GM19193 (cell line): ENCODE results near the gene SIAH3.

ENCODE experiments used
- POLR2A ChIP-seq: IDR thresholded peaks from 4 replicates; pipeline ENCODE4 v1.6.1; 2011; ENCODE audit not compliant: insufficient read depth, insufficient read length; ENCODE audit errors: extremely low read depth

Gene SIAH3, protein sequence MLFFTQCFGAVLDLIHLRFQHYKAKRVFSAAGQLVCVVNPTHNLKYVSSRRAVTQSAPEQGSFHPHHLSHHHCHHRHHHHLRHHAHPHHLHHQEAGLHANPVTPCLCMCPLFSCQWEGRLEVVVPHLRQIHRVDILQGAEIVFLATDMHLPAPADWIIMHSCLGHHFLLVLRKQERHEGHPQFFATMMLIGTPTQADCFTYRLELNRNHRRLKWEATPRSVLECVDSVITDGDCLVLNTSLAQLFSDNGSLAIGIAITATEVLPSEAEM

DNA sequence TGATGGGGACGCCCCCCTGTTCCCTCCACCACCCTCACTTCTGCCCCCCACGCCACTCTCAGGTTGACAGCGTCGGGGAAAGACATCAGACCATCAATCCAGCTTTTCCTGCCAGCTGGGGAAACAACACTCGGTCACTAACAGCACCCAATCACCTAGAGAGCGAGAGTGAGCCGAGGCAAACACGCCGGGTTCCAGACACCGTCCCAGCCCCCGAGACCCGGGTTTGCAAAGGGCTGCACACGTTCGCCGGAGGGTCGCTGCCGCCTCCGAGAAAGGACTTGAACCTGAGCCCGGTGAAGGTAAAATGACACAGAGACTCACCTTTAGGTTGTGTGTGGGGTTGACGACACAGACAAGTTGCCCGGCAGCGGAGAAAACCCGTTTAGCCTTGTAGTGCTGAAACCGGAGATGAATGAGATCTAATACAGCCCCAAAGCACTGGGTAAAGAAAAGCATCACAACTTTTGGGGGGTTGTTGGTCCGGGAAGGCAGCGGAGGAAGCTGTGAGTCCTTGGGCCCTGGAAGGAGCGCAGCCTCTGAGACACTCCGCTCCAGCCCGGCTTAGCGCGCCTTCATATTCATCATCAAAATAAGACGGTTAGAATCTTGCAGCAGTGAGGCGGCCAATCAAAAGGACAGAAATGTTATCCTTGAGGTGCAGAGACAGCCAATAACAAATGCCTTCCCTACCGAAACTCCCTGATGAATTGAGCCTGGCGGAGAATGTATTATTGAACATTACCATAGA is at the start of gene SIAH3:
SIAH3 (minus strand) TSS at position 583 of the 751 bp plus-strand sequence; CDS start at position 459, 124 bp downstream.
- no peak for TF ChIP-seq POLR2A

DNA sequence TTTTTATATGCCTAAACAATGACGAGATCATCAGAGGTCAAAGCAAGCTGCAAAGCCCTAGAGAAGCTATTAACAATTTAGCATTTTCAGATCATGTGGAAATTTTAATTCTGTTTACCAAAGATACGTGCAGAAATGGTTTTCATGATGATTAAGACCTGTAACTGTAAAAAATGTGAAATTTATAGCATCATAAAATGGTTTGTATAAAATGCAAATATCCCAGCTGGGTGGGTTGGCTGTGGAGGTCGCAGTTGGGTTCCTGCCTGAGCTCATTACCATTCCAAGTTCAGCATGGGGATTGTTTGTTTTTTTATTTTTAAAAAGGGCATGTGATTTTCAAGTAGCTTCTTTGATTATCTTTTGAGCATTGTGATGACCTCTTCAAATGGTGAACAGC is 47.9 kb upstream of the SIAH3 start:
- TF ChIP-seq POLR2A, result no peak

DNA sequence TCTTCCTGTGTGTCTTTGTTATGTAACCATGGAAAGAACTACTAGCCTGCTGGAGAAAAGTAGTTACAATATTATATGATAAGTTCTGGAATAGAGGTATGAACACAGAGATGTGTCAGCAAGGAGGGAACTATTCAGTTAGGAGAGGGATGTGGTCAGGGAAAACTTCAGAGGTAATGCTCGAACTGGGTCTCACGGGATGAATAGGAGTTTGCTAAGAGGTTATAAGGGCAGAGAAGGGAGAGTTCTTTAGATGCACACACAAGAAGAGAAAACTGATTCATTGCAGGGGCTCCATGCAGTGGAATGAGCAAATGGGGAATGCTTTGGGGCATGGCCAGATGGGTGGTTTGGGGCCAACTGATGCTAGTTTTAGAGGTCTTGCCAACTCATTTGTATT is 46.0 kb upstream of the SIAH3 start:
- no peak for TF ChIP-seq POLR2A

DNA sequence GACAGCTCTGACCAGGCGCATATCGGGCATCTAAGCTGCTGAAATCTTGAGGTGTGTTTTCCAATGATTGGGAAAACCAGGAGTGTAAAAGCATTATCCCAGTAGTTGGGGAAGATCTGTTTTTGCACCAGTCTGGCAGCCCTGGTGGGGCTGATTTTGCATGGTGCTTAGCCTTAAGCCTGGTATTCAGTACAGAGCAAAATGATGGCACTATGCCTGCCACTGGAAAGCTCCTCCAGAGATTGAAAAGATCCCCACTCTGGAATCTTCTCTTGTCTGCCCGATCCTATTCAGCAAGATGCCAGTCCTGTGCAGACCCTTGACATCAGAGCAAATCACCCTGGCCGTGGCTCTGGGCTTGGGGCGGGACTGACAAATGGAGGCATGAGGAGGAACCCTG is 44.7 kb upstream of the SIAH3 start:
- no peak for TF ChIP-seq POLR2A

DNA sequence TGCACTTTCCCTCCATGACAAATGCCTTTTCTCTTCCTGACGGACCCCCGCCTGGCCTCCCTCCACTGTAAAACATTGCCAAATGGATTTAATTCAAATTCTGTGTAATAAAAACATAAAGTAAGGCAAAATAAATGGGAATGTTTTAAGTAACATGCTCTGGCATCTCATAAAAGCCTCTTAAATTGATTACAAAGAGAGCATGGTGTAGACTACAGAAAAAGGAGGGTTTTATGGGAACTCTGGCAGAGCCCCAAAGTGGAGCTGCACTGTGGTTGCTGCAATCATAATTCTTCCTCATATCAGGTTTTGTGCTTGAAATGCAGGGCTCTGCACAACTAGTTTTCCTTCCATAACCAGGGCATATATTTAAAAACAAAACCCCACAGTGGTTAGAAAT is 44.3 kb upstream of the SIAH3 start:
- no peak for TF ChIP-seq POLR2A

DNA sequence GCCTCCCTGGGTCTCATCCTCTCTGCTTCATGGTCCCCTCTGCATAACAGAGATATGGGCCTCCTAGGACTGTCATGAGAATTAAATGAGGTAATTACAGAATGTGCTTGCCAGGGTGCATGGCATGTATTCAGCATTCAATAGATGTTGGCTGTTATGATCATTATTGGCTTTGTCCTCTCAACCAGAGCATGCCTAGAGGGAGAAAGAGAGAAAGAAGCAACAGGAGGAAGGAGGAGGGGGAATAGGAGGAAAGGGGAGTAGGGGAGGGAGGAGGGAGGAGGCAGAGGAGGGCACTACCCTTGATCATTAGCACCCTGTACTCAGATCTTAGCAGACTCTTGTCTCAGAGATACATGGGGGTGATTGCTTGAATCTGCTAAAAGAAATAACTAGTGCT is 41.0 kb upstream of the SIAH3 start:
- no peak for TF ChIP-seq POLR2A

DNA sequence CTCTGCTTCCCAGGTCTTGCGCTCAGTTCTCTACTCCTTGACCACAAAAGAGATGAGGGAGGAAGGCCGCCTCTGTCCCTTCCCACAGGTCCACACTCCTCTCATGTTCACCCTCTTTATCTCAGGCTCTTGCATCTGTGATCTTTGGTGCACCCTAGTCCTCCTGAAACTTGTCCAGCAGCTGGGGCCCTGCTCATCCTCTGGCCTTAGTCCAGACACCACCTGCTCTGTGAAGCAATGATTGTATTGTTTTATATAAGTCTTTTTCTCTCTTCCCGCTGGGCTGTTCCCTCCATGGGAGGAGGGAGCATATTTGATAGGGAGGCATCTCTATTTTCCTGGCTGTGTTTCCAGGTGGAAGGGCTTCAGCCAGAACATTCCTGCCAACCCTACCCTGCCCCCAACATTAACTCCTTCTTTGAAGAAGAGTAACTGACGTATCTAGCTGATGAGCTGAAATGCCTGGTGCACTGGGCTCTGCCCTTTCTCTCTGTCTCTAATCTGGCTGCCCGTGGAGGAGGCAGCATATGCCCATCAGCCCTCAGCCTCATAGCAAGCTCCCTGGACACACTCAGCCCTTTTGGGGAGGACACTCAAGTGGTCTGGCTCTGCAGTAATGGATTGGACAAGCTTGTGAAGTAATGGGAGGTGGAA is 38.2 kb upstream of the SIAH3 start:
- TF ChIP-seq POLR2A, result no peak

DNA sequence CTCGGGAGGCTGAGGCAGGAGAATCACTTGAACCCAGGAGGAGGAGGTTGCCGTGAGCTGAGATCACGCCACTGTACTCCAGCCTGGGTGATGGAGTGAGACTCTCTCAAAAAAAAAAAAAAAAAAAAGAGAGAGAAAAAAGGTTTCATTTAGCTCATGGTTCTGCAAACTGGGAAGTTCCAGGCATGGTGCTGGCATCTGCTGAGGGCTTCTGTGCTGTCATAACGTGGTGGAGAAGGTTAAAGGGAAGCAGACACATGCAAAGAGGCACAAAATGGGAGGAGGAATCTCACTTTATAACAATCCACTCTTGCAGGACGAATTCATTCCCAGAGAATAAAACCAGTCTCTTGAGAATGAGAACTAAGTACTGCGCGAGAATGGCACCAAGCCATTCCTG is 34.9 kb upstream of the SIAH3 start:
- TF ChIP-seq POLR2A, result no peak

DNA sequence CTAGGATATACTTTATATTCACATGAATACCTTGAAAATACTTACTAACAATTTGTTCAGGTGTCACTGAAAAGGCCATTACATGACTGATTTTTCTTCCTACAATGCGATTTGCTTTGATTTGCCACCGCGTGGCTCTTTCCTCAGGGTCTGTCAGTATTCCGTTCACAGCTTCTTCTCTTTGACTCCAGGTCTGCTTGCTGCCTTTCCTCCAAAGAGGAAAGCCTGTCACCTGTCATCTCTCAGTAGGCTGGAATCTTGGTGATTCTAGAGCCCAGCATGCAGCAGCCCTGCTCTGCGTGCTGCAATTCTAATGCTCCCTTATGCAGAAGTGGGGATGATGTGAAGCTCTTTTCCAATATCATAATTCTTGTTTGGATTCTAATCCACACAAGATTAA is 33.6 kb upstream of the SIAH3 start:
- no peak for TF ChIP-seq POLR2A

DNA sequence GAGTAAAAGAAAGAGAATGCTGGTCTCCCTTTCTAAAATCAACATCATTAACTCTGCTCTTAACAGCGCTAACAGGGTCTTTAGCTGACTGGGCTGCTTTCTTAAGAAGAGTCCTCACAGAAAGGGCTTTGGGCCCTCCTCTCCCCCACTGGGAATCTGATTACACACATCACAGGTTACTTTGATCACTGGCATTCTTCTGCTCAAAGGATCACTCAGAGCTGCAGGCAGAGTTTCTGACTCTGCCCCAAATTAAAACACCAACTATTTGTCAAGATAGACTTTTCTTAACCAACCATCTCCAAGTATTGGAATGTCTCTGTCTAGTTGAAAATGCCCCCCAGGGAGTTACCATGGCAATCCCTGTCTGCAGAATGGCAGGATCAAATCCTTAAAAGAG is 31.1 kb upstream of the SIAH3 start:
- no peak for TF ChIP-seq POLR2A

DNA sequence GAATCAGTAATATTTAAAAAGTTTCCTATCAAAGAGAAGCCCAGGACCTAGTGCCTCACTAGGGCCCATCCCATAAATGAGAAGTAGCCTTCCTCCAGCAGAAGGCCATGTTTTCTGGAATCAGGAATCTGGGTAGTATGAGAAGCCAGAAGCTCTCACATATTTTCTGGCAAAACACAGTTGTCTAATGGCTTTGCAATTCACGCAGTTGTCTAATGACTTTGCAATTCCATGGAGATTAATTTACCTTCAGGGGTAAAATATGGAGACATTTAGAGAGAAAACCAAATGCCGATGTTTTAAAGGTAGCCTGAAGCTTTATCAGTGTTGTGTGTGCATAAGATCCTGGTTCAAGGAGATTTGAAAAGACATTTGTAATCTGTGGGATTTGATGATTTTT is 29.8 kb upstream of the SIAH3 start:
- no peak for TF ChIP-seq POLR2A

DNA sequence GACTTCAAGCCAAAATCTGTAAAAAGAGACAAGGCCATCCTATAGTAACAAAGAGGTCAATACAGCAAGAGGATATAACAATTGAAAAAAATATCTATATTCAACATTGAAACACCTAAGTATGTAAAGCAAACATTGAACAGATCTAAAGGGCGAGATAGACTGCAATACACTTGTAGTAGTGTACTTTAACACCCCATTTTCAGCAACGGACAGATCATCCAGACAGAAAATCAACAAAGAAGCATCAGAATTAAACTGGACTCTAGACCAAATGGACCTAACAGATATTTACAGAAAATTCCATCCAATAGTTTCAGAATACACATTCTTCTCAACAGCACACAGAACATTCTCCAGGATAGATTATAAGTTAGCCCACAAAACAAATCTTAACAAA is 28.7 kb upstream of the SIAH3 start:
- no peak for TF ChIP-seq POLR2A

DNA sequence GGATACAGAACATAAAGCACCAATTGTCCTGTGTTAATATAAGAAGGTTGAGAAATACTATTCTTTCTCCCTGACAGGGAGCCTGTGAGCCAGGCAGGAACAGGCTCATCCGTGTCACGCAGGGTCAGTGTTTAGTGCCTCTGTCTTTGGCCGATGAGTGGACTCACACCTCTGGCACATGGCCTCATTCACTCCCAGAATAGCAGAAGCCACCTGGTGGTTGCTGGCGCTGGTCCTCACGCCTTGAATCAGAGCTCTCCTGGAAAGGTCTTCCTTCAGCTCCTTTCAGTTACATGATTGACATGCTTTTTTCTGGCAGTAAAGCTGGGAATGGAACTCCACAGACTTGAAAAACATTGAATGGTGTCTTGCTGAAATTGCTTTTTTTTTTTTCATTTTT is 28.1 kb upstream of the SIAH3 start:
- no peak for TF ChIP-seq POLR2A

DNA sequence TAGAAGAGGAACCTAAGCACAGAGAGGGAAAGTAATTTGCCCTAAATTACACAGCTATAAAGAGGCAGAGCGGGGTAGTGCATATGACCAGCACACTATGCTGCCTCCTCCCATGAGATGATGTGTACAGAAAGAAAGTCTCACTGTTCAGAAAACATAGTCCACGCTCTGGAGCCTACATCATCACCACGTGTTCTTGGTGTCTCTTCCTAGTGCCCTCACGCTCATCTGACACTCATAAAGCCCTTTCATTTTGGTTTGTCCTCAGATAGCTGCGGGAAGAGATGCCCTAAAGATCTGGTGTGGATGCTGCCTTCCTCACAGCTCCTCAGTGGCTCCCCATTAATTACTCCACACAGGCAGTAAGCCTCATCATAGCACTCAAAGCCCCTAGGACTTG is 27.4 kb upstream of the SIAH3 start:
- no peak for TF ChIP-seq POLR2A

DNA sequence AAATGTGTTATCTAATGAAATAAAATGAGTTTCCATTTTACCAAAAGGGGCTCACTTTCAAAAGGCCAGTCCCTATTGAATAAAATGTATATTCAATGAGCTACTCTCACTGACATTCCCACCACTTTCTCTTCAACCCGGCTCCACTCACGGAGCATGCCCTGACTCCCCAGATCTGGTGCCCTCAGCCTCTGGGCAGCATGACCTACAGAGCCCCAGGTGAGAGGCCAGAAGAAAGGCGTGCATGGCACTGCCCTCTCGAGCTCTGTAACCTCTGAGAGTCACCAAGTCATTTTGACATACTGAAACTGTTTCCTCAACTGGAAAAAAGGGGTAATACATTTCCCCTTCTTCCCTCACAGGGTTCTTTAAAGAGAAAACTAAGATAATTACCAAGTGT is 25.2 kb upstream of the SIAH3 start:
- TF ChIP-seq POLR2A, result no peak

DNA sequence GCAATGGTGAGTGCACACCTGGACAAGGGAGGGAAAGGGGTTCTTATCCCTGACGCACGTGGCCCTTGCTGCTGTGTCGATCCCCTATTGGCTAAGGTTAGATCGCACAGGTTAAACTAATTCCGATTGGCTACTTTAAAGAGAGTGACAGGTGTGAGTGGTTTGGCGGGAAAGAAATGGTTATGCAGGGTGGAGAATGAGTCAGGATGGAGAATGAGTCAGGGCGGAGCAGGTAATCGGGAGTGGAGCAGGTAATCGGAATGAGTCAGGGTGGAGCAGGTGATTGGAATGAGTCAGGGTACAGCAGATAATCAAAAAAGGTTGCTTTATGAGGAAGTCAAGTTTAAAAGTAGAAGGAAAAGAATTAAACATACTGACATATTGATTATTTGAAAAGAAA is 24.4 kb upstream of the SIAH3 start:
- no peak for TF ChIP-seq POLR2A
